Activated naive CD4-positive, alpha-beta T cell treated with Interleukin-2 at 50 U/mL for 16 hours (primary cell): ENCODE results near the gene L2HGDH.
A peak's percentile ranks its signal among the peaks of the same experiment; 100 is the strongest.
"Not testable (repeated sequence)": the region's sequence is repeated elsewhere in the genome, so short reads cannot be mapped to it uniquely, and the experiment has no call there.

Source experiments
- DNase-seq: peaks from one replicate; pipeline ENCODE4 v3.0.0-alpha.2; 2020

L2HGDH gene

GRCh38 chr14:50338587-50338986 lies 26.6 kb upstream of the L2HGDH start:
- DNase-seq, result no peak

GRCh38 chr14:50335989-50336824 lies 24.2 kb upstream of the L2HGDH start:
- no peak for DNase-seq

- DNase-seq, result no peak
Measured at GRCh38 chr14:50335389-50335788, 23.4 kb upstream of the L2HGDH start.

GRCh38 chr14:50334211-50334610 lies 22.2 kb upstream of the L2HGDH start:
- DNase-seq, result no peak

GRCh38 chr14:50333014-50333509 lies 21.0 kb upstream of the L2HGDH start:
- DNase-seq, result no peak

- no peak for DNase-seq
Measured at GRCh38 chr14:50331596-50331995, 19.6 kb upstream of the L2HGDH start.

GRCh38 chr14:50321009-50321660 lies 9.1 kb upstream of the L2HGDH start:
- peak; percentile 69 for DNase-seq

- peak; percentile 13 for DNase-seq
Measured at GRCh38 chr14:50320283-50320682, 8.3 kb upstream of the L2HGDH start.

GRCh38 chr14:50319721-50320120 lies 7.7 kb upstream of the L2HGDH start:
- DNase-seq, result no peak

GRCh38 chr14:50319293-50319692 lies 7.3 kb upstream of the L2HGDH start:
- no peak for DNase-seq

- no peak for DNase-seq
Measured at GRCh38 chr14:50318031-50318626, 6.1 kb upstream of the L2HGDH start.

- not testable (repeated sequence) for DNase-seq
Measured at GRCh38 chr14:50314098-50314497, 2.1 kb upstream of the L2HGDH start.

GRCh38 chr14:50312734-50313054 lies 665 bp upstream of the L2HGDH start:
- no peak for DNase-seq

GRCh38 chr14:50311337-50311971 lies 575 bp downstream of the L2HGDH start:
- DNase-seq, result no peak

GRCh38 chr14:50310445-50310844 lies 1.6 kb downstream of the L2HGDH start:
- no peak for DNase-seq

GRCh38 chr14:50308363-50308915 lies 3.6 kb downstream of the L2HGDH start:
- DNase-seq, result no peak

- DNase-seq, result no peak
Measured at GRCh38 chr14:50303744-50304471, 8.1 kb downstream of the L2HGDH start.

GRCh38 chr14:50301914-50302313 lies 10.1 kb downstream of the L2HGDH start:
- no peak for DNase-seq

- DNase-seq, result no peak
Measured at GRCh38 chr14:50299585-50299984, 12.4 kb downstream of the L2HGDH start.

GRCh38 chr14:50290306-50290705 lies 21.7 kb downstream of the L2HGDH start:
- DNase-seq, result no peak

- no peak for DNase-seq
Measured at GRCh38 chr14:50288146-50288545, 23.9 kb downstream of the L2HGDH start.

GRCh38 chr14:50285861-50286260 lies 26.2 kb downstream of the L2HGDH start:
- no peak for DNase-seq
